ENCODE results near the gene EPHA5.

DNA sequence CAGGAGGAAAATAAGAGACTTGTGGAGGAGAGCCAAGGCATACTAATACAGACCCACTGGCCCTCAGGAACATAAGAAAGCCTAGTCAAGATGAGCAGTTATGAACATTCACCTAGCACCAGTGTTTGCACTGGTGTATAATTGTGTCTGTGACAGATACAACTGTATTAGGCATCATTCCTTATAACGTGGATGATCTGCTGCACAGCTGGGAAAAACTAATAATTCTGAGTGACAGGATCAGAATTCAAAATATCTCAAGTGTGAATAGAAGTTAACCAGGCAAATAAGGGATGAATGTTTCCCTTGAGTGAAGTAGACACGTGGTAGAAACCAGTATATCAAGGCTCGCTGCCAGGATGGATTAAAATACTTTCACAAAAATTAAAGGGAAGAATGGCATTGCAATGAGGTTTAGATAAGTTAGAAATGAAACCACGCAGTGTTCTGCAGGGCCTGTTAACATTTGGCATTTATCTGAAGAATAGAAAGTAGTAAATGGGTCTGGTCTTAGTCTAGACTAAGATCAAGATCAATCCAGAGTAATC, 325.9 kb downstream of the EPHA5 start:
- TF ChIP-seq, protein P1, sequence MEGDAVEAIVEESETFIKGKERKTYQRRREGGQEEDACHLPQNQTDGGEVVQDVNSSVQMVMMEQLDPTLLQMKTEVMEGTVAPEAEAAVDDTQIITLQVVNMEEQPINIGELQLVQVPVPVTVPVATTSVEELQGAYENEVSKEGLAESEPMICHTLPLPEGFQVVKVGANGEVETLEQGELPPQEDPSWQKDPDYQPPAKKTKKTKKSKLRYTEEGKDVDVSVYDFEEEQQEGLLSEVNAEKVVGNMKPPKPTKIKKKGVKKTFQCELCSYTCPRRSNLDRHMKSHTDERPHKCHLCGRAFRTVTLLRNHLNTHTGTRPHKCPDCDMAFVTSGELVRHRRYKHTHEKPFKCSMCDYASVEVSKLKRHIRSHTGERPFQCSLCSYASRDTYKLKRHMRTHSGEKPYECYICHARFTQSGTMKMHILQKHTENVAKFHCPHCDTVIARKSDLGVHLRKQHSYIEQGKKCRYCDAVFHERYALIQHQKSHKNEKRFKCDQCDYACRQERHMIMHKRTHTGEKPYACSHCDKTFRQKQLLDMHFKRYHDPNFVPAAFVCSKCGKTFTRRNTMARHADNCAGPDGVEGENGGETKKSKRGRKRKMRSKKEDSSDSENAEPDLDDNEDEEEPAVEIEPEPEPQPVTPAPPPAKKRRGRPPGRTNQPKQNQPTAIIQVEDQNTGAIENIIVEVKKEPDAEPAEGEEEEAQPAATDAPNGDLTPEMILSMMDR (IDR thresholded peaks at IDR 0.05): no peak
- TF ChIP-seq POLR2A (IDR thresholded peaks at IDR 0.05): no peak
